GM08714 (cell line): ENCODE results near the gene FAM149A.

Experiments
- H3K4me3 ChIP-seq: fragments of 200-500 bp; sonication (Bioruptor generic); 2 replicates; pipeline ENCODE4 v1.5.1; 2014; ENCODE audit warnings: mild to moderate bottlenecking, low read length, inconsistent platforms
- ZNF274 ChIP-seq: IDR thresholded peaks from 2 replicates; pipeline ENCODE4 v1.6.1; 2012; ENCODE audit warnings: mild to moderate bottlenecking, low read depth, low read length

FAM149A gene

DNA sequence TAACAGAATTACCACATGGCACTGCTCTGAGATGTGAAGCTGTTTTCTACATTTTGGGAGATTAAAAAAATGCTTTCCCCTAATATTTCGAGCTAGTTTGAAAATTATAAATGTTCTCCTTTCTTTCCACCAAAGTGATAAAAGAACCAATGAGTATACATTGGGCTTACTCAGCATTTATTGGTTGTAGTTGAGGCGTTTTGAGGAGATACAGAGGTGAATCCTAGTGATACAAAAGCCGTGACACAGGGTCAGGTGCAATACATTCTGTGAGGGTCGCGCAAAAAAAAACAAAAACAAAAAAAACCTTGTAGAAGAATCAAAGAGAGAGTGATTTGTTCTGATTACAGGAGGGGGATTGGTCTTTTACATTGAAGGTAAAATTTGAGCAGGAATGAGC lies 54.5 kb downstream of the FAM149A start:
- no peak overlapping the region for H3K4me3 ChIP-seq
- TF ChIP-seq ZNF274, result no peak

DNA sequence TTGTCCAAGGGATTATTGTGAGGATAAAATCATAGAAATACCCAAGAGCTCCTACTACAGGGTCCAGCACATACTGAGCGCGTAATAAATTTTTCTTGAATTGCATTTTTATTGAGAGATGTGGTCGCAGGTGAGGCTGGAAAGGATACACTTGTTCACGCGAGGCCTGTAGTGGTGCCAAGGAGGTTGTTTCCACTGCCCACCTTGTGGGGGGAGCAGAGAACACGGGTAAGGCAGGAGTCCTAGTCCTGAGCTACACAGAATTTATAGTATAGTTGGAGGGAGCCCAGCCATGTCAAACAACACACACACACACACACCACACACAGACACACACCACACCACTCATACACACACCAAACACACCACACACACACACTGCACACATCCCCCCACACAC lies 55.1 kb downstream of the FAM149A start:
- no peak for TF ChIP-seq ZNF274
- H3K4me3 ChIP-seq, result no peak overlapping the region

DNA sequence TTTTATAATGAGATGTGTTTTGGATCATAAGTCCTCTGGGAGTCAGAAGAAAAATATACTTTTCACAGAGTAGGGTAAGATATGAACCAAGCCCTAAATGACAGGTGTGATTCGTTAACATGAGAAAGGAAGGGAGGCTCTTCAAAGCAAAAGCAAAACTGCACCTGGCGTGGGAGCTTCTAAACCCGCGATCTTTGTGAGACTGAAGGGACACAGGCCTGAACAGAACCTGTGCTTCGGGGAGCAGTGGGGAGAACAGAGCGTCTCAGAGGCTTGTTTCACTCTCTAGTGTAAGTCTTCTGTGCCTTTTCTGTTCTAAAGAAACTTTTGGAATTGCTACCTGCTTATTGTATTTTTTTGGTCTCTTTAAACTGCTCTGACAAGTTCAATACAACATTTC lies 56.6 kb downstream of the FAM149A start:
- no peak for TF ChIP-seq ZNF274

DNA sequence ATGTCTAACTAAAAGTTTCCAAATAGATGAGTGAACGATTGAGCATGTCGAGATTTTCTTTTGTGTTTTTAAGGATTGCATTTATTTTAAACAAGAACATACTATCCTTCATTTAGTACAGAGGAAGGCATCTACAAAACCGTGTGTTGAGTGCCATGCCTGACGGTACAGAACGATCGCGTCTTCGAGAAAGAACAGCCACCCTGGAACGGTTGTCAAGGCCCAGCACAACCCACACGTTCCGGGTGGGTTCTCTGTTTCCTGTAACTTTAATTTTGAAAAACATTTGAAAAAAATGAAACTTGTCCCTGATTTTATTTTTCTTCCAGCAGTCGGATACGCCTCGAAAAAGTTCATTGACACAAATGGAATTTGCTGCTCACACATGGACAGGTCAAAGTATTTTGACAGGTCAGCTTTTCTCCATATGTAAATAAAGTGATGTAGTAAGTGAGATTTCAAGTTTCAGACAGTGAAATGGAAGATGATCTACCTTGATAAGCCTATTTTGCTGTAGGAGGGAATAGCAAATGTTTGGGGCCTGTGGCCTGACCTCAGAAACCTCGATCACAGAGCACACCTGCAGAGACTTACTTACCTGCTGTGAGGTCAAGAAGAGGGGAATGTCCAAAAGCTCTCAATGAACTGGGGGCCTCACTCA lies 62.5 kb downstream of the FAM149A start:
- no peak overlapping the region for H3K4me3 ChIP-seq

More for the DNA sequence above, 56.6 kb downstream of the FAM149A start:
- H3K4me3 ChIP-seq, result no peak overlapping the region

DNA sequence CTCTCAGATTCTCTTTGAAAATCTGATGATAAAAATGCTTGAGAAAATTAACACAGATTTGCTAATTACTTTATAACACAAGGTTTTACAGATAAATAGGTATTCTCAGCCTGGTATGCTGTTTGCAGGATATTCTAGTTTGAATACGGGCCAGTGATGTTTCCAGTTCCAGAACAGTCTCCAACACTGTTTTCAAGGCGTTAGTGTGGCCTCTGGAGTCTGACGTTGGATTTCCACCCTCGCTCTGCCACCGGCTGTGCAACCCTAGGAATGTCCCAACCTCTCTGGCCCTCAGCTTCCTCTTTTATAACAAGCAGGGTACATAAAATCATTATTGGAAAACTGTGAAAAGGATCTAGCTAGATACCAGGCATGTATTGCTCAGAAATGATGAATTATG lies 63.1 kb downstream of the FAM149A start:
- no peak overlapping the region for H3K4me3 ChIP-seq
- TF ChIP-seq ZNF274, result no peak

More for the DNA sequence above, 62.5 kb downstream of the FAM149A start:
- TF ChIP-seq ZNF274, result no peak

DNA sequence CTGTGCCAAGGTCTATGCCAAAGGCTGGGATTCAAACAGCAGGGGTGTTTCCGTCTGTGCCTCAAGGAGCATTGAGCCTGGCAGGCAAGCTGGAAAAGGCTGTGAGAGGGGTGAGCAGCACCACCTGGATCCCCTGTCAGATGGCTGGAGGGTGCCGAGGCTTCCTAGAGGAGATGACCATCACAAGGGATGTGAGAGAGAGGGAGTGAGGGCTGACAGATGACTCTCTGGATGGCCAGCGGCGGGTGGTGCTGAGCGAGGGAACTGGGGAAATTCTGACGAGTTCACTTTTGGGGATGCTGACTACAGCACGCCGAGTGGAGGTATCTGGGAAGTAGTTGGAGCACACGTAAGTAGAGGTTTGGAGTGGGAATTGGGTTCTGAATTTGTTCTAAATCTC lies 64.2 kb downstream of the FAM149A start:
- H3K4me3 ChIP-seq, result no peak overlapping the region
- TF ChIP-seq ZNF274, result no peak

DNA sequence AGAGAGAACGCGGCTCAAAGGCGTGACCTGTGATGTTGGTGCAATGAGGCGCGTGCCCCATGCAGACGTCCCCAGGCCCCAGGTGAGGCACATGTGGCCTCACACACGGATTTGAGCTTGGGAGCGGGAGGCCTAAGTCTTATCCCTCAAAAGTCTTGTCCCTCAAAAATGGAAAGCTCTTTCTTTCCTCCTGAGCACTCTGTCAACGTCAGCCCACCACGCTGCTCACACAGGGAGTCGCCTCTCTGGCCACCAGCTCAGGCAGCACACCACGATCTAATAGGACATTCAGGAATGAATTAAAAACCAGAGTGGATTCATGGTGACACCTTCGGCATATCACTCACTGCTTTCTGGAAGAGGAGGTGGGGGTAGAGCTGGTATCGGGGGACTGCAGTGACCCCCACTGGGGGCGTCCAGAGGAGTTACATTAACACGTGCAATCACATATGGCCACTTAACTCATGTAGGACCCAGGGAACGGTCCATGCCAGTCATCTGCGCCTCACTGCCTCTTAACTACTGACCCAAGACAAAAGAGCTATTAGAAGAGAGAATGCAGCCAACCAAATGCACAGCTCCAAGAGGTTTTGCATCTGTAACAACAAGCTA lies 64.9 kb downstream of the FAM149A start:
- no peak for TF ChIP-seq ZNF274
- H3K4me3 ChIP-seq, result no peak overlapping the region

DNA sequence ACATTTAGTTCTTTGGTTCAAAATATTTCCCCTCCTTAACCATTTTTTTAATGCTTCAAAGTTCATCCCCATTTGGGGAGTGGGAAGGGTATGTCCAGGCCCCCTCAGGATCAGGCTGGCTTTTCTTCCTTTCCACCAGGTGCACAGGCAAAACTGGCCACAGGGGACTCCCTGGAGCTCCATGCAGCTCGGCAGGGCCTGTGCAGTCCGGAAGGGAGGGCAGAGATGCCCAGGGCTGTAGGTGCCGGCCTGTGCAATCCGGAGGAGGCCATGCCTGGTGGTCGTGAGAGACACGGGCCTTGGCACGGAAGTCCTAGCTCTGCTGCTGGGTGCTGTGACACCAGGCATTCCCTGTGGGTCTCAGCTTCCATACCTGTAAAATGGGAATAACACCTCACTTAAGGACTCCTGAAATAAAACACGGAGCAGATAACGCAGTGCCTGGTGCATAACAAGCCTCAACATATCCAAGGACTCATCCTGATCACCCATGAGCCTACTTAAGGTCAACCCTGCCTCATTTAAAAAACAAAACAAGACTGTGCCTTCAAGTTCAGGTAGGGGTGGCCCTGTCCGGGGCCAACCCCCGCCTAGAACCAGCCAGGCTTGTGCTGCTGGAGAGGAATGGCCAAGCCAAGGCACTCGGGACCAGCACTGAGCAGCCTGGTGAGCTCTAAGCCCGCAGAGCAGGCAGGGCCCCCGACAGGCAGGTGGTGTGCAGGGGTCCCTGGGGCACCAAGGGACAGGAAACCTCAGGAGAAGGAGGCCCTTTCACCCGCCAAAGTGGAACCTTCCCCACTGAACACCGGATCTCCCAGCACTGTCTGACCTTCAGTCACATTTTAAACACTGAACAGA lies 65.7 kb downstream of the FAM149A start:
- TF ChIP-seq ZNF274, result no peak
- H3K4me3 ChIP-seq, result no peak overlapping the region

DNA sequence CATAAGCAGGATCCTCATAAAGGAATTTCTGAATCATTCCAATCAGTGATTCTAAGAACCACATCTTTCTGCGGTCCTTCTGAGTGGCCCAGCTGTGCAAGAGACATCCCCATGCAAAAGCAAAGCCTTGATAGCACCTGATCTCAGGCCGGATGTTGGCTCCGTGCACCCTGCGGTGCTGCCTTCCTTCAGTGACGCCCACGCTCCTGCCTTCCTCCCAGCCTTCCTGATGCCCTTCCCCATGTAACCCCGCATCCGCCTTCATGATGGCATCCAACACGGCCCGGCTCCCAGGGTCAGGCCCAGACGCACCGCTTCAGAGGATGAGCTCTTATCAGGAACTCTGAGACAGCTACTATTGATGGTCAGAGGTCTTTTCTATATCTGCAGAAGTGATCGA lies 66.5 kb downstream of the FAM149A start:
- no peak overlapping the region for H3K4me3 ChIP-seq
- no peak for TF ChIP-seq ZNF274

DNA sequence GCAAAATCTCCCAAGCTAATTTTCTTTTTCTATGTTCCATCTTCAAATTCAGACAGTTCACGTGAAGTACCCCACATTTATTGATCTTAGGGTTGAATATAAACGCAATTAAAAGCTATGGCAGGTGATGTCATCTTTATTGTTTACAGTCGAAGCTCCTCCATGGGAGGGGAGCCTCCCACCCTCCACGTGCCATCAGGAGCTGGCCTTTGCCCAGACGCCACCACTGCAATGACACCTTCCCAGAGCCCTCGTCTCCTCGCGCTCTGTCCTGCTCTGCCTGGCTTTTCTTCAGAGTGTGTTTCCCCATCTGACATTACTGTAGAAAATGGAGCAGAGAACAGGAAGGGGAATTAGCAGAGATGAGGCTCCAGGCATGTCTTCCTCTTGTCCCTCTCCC lies 68.0 kb downstream of the FAM149A start:
- H3K4me3 ChIP-seq, result no peak overlapping the region

DNA sequence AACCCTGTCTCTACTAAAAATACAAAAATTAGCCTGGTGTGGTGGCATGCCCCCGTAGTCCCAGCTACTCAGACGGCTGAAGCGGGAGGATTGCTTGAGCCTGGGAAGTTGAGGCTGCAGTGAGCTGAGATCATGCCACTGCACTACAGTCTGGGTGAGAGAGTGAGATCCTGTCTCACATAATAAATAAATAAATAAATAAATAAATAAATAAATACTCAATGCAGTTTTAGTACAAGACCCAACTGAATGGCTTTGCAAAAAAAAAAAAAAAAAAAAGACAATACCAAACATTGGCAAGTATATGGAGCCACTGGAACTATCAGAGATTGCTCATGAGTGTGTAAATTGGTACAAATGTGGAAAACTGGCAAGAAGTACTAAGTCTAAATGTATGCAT lies 83.6 kb downstream of the FAM149A start:
- no peak for TF ChIP-seq ZNF274
- no peak overlapping the region for H3K4me3 ChIP-seq

More for the DNA sequence above, 68.0 kb downstream of the FAM149A start:
- no peak for TF ChIP-seq ZNF274

DNA sequence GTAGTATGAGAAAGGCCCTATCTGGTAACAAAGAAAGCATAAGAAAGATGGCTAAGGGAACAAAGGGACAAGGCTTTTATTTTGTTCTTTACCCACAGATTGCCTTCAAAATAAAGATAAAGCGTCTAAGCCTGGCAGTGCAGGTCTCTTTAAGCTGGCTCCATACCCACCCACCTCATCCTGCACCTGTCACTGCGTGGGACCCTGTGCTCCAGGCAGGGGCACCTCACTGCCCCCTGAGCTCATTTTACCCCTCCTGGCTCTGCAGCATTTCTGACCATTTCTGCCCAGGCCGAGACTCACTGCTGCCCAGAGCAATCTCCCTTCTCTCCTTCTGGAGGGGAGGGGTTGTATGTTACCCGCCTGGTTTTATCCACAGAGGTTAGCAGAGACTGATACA lies 85.2 kb downstream of the FAM149A start:
- TF ChIP-seq ZNF274, result no peak
- H3K4me3 ChIP-seq, result no peak overlapping the region

DNA sequence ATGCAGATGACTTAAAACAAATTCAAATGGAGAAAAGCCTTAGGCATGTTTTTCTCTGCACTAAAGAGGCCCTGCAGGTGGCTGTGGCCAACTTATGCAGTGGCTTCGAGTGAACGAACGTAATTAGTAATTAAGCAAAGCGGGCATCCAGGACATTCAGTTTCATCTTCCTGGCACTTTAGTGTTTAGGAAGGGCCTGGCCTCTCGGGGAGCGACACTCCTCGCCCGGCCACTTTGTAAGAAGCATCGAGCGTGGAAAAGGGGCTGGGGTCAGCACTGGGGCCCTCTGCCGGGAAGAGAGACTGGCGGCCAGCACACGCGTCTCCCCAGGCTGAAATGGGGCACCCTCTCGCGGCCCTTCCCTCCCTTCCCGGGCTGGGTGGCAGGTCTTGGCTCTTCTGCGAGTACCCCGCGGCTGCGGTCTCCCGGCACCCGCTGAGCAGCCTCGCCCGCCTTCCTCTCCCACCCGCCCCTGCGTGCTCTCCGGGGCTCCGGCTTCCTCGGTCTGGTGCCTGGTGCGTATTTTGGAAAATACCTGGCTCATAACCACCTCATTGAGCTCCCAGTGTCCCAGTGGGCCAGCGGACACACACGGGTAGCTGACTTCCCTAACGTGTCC lies 86.2 kb downstream of the FAM149A start:
- H3K4me3 ChIP-seq, result peak overlapping the region; percentile 80
- no peak for TF ChIP-seq ZNF274
